ENCODE results near the gene FBXO11. TPM values are rescaled to one million over a fixed set of nuclear protein-coding genes. Genes with fewer than 3 reads are reported as not detected.

The FBXO11 gene
- polyA plus RNA-seq, 1 of the 3 experiments (the other 2 are of a cell fraction), result 26.6 TPM

GRCh38 chr2:47822518-47822917, 83.8 kb downstream of the FBXO11 start:
- Histone ChIP-seq H3K36me3 (replicated peaks in 1 of 2; ENCODE audit: control insufficient read depth in 1 of 2, insufficient read depth in 2 of 2, low read length in 1 of 2) (peaks cover 52 to 90% of the 10 kb centered on the region in 2 experiments), H3F3A (replicated peaks; ENCODE audit: insufficient read depth) (peaks cover 16% of the 10 kb centered on the region), H3K4me1 (ENCODE audit: control insufficient read depth in 1 of 2, insufficient read depth in 2 of 2, low read depth in 1 of 2, low read length in 1 of 2) (no peaks in the 10 kb centered on the region), H3K9ac (no peak overlapping the region), H2AFZ (ENCODE audit: low read depth) (no peak overlapping the region), H3K79me2 (ENCODE audit: insufficient read depth) (no peaks in the 10 kb centered on the region; the same call in 1 of the 2 replicates), H3K4me3 (ENCODE audit: low read depth in 2 of 2, low read length in 1 of 2) (no peak overlapping the region), H3K4me2 (no peak overlapping the region), H4K20me1 (ENCODE audit: insufficient read depth) (no peaks in the 10 kb centered on the region), H3K9me3 (no peaks in the 10 kb centered on the region), H3K27me3 (ENCODE audit: insufficient read depth) (no peaks in the 10 kb centered on the region), H3K27ac (ENCODE audit: low read depth in 2 of 2, low read length in 1 of 2) (no peak overlapping the region), H3K9me2 (no peaks in the 10 kb centered on the region)
- TF ChIP-seq RXRA (IDR thresholded peaks at IDR 0.05; ENCODE audit: borderline replicate concordance, low read depth), result no peak
- TF ChIP-seq FOSL2 (IDR thresholded peaks at IDR 0.05; ENCODE audit: borderline replicate concordance, low read depth), result no peak
- no peak for TF ChIP-seq RCOR1 (IDR thresholded peaks at IDR 0.05; ENCODE audit: low read length)
- no peak for TF ChIP-seq ZBTB33 (IDR thresholded peaks at IDR 0.05; ENCODE audit: borderline replicate concordance, low read depth)
- no peak for TF ChIP-seq ELF1 (IDR thresholded peaks at IDR 0.05)
- no peak for TF ChIP-seq USF2 (IDR thresholded peaks at IDR 0.05; ENCODE audit: borderline replicate concordance, low read depth, low read length)
- no peak for TF ChIP-seq RAD21 (IDR thresholded peaks at IDR 0.05; ENCODE audit: low read length)
- no peak for TF ChIP-seq JUND (IDR thresholded peaks at IDR 0.05)
- no peak for TF ChIP-seq MEF2A (IDR thresholded peaks at IDR 0.05; ENCODE audit: borderline replicate concordance, low read depth)
- TF ChIP-seq YY1 (IDR thresholded peaks at IDR 0.05; ENCODE audit: low read depth), result no peak
- TF ChIP-seq POLR2AphosphoS5 (IDR thresholded peaks at IDR 0.05; ENCODE audit: low read depth, low read length), result no peak
- DNase-seq, result no peak
- ChIA-PET POLR2A (no interaction called here), CTCF (no interaction called here)

GRCh38 chr2:47819834-47820233, 86.5 kb downstream of the FBXO11 start:
- ChIA-PET CTCF (no interaction called here), POLR2A (no interaction called here)
- Histone ChIP-seq H3K4me3 (ENCODE audit: low read depth in 2 of 2, low read length in 1 of 2) (no peak overlapping the region), H3K4me1 (ENCODE audit: control insufficient read depth in 1 of 2, insufficient read depth in 2 of 2, low read depth in 1 of 2, low read length in 1 of 2) (no peaks in the 10 kb centered on the region), H3F3A (replicated peaks; ENCODE audit: insufficient read depth) (peaks cover 9% of the 10 kb centered on the region), H3K9me3 (no peaks in the 10 kb centered on the region), H3K79me2 (ENCODE audit: insufficient read depth) (no peaks in the 10 kb centered on the region; the same call in 1 of the 2 replicates), H3K9me2 (no peaks in the 10 kb centered on the region), H3K27me3 (ENCODE audit: insufficient read depth) (no peaks in the 10 kb centered on the region), H4K20me1 (ENCODE audit: insufficient read depth) (no peaks in the 10 kb centered on the region), H2AFZ (ENCODE audit: low read depth) (no peak overlapping the region), H3K9ac (no peak overlapping the region), H3K27ac (ENCODE audit: low read depth in 2 of 2, low read length in 1 of 2) (no peak overlapping the region), H3K36me3 (replicated peaks in 1 of 2; ENCODE audit: control insufficient read depth in 1 of 2, insufficient read depth in 2 of 2, low read length in 1 of 2) (peaks cover 72 to 90% of the 10 kb centered on the region in 2 experiments), H3K4me2 (no peak overlapping the region)
- DNase-seq, result no peak
- 93% methylated on average over 3 of the region's 3 CpGs for WGBS (ENCODE audit: low lambda C conversion rate)
- TF ChIP-seq YY1 (IDR thresholded peaks at IDR 0.05; ENCODE audit: low read depth) (no peak), TCF12 (IDR thresholded peaks at IDR 0.05) (no peak), PBX3 (IDR thresholded peaks at IDR 0.05) (no peak), CHD2 (IDR thresholded peaks at IDR 0.05; ENCODE audit: low read length, partially characterized antibody) (no peak), FOXM1 (IDR thresholded peaks at IDR 0.05; ENCODE audit: low read depth) (no peak), RCOR1 (IDR thresholded peaks at IDR 0.05; ENCODE audit: low read length) (no peak), FOSL2 (IDR thresholded peaks at IDR 0.05; ENCODE audit: borderline replicate concordance, low read depth) (no peak), MXI1 (IDR thresholded peaks at IDR 0.05; ENCODE audit: low read depth, low read length) (no peak), RAD21 (IDR thresholded peaks at IDR 0.05; ENCODE audit: low read length) (no peak), NRF1 (IDR thresholded peaks at IDR 0.05; ENCODE audit: low read depth, low read length) (no peak), MEF2A (IDR thresholded peaks at IDR 0.05; ENCODE audit: borderline replicate concordance, low read depth) (no peak), USF2 (IDR thresholded peaks at IDR 0.05; ENCODE audit: borderline replicate concordance, low read depth, low read length) (no peak), REST (IDR thresholded peaks at IDR 0.05; ENCODE audit: low read depth, low read length) (no peak)

All from SK-N-SH (cell line).